GM12875 (cell line): Measurements from ENCODE around the gene PAN3.

Experiments
- H3K4me3 ChIP-seq: one replicate; pipeline ENCODE4 v1.5.1; 2011; ENCODE audit warnings: low read depth, low read length, control low read depth
- TF ChIP-seq, protein P1 (sequence below): IDR thresholded peaks from 2 replicates; pipeline ENCODE4 v1.5.1; 2011; ENCODE audit warnings: low read depth, mild to moderate bottlenecking, control low read depth, inconsistent platforms, low read length, moderate library complexity, borderline replicate concordance; ENCODE audit not compliant: insufficient read depth

Gene PAN3

DNA sequence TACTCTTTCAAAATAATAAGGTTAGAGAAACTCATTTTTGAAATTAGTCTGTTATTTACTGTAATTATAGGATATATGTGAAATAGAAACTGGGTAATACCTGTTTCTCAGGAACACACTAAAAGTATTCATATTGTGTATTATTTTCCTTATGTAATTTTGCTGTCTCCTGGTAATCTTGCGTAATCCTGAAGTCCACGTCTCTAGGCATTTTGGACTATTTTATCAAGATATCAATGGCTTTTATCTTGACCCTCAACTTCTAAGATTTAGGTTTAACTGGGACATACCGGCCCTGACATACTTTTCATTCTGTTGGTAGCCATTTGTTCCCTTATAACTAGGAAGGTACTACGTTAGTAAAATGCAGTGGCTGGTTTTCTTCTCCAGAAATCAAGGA, 80.3 kb downstream of the PAN3 start:
- TF ChIP-seq, protein P1, sequence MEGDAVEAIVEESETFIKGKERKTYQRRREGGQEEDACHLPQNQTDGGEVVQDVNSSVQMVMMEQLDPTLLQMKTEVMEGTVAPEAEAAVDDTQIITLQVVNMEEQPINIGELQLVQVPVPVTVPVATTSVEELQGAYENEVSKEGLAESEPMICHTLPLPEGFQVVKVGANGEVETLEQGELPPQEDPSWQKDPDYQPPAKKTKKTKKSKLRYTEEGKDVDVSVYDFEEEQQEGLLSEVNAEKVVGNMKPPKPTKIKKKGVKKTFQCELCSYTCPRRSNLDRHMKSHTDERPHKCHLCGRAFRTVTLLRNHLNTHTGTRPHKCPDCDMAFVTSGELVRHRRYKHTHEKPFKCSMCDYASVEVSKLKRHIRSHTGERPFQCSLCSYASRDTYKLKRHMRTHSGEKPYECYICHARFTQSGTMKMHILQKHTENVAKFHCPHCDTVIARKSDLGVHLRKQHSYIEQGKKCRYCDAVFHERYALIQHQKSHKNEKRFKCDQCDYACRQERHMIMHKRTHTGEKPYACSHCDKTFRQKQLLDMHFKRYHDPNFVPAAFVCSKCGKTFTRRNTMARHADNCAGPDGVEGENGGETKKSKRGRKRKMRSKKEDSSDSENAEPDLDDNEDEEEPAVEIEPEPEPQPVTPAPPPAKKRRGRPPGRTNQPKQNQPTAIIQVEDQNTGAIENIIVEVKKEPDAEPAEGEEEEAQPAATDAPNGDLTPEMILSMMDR, result no peak
- H3K4me3 ChIP-seq, result no peak overlapping the region

DNA sequence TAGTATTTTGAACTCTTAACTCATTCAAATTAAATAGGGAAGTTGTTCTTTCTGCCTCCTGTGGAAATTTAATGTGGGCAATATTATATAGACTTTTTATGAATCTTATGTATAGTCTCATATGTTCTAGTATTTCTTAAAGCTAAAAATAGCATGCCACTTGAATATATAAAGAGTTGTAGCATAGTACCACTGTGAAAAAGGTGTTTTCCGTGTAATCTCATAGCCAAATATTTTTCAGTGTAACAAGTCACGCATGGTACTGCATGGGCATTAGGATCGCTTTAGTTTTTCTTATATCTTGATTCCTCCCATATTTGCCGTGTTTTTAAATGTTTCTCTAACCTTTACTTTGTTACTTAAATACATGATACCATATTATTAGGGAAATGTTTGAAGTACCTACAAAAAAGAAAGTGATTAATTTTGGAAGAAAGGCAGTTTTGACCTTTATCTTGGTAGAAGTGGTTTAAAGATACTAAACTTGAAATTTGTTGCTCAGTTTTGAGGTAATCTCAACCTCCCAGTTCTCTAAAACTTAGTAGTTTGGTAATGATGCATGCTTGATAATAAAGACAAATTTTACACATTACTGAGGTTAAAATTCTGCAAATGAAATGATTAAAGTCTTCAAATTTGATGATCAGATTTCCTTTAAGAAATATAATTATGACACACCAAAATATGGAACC, 81.2 kb downstream of the PAN3 start:
- H3K4me3 ChIP-seq, result no peak overlapping the region
- TF ChIP-seq, protein P1, result no peak

DNA sequence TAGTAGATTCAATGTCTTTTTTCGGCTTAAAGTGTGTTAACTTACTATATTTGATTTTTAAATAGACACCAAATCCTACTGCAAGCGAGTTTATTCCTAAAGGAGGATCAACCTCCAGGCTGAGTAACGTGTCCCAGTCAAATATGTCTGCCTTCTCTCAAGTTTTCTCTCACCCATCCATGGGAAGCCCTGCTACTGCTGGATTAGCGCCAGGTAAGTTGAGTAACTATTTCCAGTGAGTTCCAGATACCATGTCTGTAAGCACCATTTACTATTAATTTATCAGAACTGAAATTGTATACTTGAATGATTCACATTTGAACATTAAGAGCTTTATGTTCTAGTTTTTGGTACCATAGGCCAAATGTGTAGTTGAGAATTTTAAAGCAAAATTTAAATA, 81.8 kb downstream of the PAN3 start:
- TF ChIP-seq, protein P1, result no peak
- no peak overlapping the region for H3K4me3 ChIP-seq

DNA sequence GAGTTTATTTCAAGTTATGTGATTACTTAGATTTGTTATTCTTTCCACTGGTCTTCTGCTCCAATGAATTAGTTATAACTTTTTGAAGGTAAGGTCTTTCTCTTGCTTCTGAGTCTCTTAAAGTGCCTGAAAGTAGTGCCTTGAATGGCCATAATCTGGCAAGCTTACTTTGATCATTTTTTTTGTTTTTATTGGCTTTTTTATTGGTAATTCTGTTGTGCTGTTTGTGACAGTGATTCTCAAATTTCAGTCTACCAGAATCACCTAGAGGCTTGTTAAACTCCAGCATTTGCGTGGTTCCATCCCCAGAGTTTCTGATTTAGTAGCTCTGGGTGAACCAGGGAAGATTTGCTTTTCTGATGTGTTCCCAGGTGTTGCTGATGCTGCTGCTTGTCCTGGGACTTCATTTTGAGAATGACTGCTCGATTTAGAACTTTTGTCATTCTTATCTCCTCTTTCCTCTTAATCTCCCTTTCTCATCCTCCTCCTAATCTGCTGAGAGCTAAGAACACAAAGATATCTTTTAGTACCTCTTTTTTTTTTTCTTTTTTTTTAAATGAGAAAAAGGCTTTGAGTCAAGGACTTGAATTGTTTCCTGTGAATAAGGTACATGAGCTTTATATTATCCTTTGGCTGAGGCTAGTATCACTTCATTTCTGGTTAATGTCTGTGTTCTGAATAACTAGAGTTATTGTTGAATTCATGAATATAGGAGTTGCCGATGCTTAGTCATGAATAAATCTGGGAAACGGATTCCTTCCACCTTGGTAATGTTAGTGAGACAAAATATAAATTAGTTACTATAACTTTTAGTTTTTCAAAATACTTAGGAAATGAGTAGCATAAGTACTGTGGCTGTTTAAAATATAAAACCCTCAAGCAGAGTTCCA, 91.4 kb downstream of the PAN3 start:
- TF ChIP-seq, protein P1, result no peak
- no peak overlapping the region for H3K4me3 ChIP-seq

DNA sequence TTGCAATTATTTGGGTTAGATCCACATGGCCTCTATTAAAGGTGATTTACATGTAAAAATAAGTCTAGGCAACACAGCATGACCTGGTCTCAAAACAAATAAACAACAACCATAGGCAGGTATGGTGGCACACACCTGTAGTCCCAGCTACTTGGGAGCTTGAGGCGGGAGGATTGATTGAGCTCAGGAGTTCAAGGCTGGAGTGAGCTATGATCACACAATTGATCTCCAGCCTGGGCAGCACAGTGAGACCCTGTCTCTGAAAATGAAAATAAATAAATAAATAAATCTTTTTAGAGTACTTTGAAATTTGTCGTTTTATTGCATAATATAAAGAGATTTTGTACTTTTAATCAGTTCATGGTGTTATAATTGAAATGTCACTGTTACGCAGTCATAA, 93.3 kb downstream of the PAN3 start:
- TF ChIP-seq, protein P1, result no peak
- no peak overlapping the region for H3K4me3 ChIP-seq

DNA sequence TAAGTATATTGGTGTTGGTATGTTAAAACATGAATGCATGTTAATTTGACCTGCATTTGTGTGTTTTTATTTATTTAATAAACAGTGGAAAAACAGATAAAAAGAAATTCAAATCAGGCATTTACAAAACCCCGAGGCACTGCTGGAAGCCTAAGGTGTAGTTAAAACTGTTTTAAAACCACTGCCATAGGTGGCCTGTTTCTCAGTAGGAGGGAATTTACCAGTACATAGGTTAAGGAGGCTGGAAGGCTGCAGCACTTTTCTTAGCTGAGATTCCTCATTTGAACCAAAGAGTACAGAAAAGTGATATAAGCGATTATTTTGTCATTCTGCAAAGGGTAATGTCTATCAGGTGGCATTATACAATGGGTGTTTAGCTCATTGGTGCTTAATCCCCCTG, 99.6 kb downstream of the PAN3 start:
- TF ChIP-seq, protein P1, result no peak
- H3K4me3 ChIP-seq, result no peak overlapping the region

DNA sequence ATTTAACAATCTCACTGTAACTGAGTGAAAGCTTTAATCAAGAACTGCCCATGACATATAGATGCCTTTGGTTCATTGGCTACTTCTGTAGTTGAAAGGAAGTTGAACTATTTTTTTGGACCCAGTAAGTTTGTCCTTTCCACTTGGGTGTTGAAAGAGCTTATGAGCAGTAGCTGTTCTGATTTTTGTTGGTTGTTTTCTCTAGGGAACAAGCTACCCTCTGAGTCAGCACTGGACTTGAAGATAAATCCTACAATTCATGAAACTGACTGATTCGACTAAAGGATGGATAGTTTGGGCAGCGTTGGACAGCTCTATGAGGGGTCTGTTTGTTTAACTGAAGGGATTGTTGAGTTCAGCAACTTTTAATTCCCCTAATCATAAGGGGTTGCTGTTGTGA, 101.0 kb downstream of the PAN3 start:
- H3K4me3 ChIP-seq, result no peak overlapping the region
- TF ChIP-seq, protein P1, result no peak
